ENCODE results near the gene RALBP1.

RALBP1 gene

GRCh38 chr18:9547782-9548181 is 72.5 kb downstream of the RALBP1 start:
- no peak for DNase-seq (ENCODE audit: low spot score)

GRCh38 chr18:9549405-9549804 is 74.1 kb downstream of the RALBP1 start:
- no peak for DNase-seq (ENCODE audit: low spot score)

GRCh38 chr18:9550429-9550828 is 75.1 kb downstream of the RALBP1 start:
- DNase-seq (ENCODE audit: low spot score): no peak

GRCh38 chr18:9552191-9552590 is 76.9 kb downstream of the RALBP1 start:
- no peak for DNase-seq (ENCODE audit: low spot score)

- DNase-seq (ENCODE audit: low spot score): no peak
These were observed 77.3 kb downstream of the RALBP1 start for GRCh38 chr18:9552616-9553015.

GRCh38 chr18:9557250-9557943 is 82.1 kb downstream of the RALBP1 start:
- no peak for DNase-seq (ENCODE audit: low spot score)

- DNase-seq (ENCODE audit: low spot score): no peak
These were observed 83.2 kb downstream of the RALBP1 start for GRCh38 chr18:9558387-9559064.

GRCh38 chr18:9559253-9559652 is 83.9 kb downstream of the RALBP1 start:
- no peak for DNase-seq (ENCODE audit: low spot score)

- no peak for DNase-seq (ENCODE audit: low spot score)
These were observed 86.4 kb downstream of the RALBP1 start for GRCh38 chr18:9561759-9562158.

GRCh38 chr18:9562584-9562983 is 87.3 kb downstream of the RALBP1 start:
- DNase-seq (ENCODE audit: low spot score): no peak

GRCh38 chr18:9563331-9563730 is 88.0 kb downstream of the RALBP1 start:
- no peak for DNase-seq (ENCODE audit: low spot score)

GRCh38 chr18:9565407-9565806 is 90.1 kb downstream of the RALBP1 start:
- DNase-seq (ENCODE audit: low spot score): no peak

- DNase-seq (ENCODE audit: low spot score): no peak
These were observed 92.9 kb downstream of the RALBP1 start for GRCh38 chr18:9568186-9568585.

- no peak for DNase-seq (ENCODE audit: low spot score)
These were observed 93.9 kb downstream of the RALBP1 start for GRCh38 chr18:9569178-9569577.

GRCh38 chr18:9570255-9570654 is 94.9 kb downstream of the RALBP1 start:
- DNase-seq (ENCODE audit: low spot score): peak; percentile 1

- DNase-seq (ENCODE audit: low spot score): no peak
These were observed 96.2 kb downstream of the RALBP1 start for GRCh38 chr18:9571546-9571945.

GRCh38 chr18:9574473-9575115 is 99.3 kb downstream of the RALBP1 start:
- no peak for DNase-seq (ENCODE audit: low spot score)

GRCh38 chr18:9575558-9575957 is 100.2 kb downstream of the RALBP1 start:
- DNase-seq (ENCODE audit: low spot score): peak; percentile 54

- DNase-seq (ENCODE audit: low spot score): no peak
These were observed 102.0 kb downstream of the RALBP1 start for GRCh38 chr18:9577361-9577760.

- no peak for DNase-seq (ENCODE audit: low spot score)
These were observed 103.0 kb downstream of the RALBP1 start for GRCh38 chr18:9578306-9578705.

GRCh38 chr18:9581667-9582066 is 106.4 kb downstream of the RALBP1 start:
- no peak for DNase-seq (ENCODE audit: low spot score)

GRCh38 chr18:9586814-9587213 is 111.5 kb downstream of the RALBP1 start:
- no peak for DNase-seq (ENCODE audit: low spot score)
